ENCODE results near the gene ANAPC10. TPM values are rescaled to one million over a fixed set of nuclear protein-coding genes. Genes with fewer than 3 reads are reported as not detected.

ANAPC10 gene
- total and polyA plus RNA-seq, 2 of the 4 experiments (the other 2 are of a cell fraction): 17.1 to 22.4 TPM

GRCh38 chr4:145107126-145107525 is 9.1 kb upstream of the ANAPC10 start:
- H3K79me1 ChIP-seq (ENCODE audit: low read depth in 1 of 2, low read length in 2 of 2): peaks cover 5 to 10% of the 10 kb centered on the region in 2 experiments; a peak in 3 of 4 replicates
- ChIA-PET CTCF (no interaction called here), POLR2A (ENCODE audit: unreplicated experiment) (no interaction called here)
- H3K4me1 ChIP-seq (ENCODE audit: control insufficient read depth, insufficient read depth, low read length): no peaks in the 10 kb centered on the region
- H2BK15ac ChIP-seq (ENCODE audit: low read depth, low read length): no peak overlapping the region
- no peak overlapping the region for H3K9ac ChIP-seq (ENCODE audit: low read depth, low read length)
- no peak overlapping the region for H2BK20ac ChIP-seq (ENCODE audit: low read depth, low read length)
- H3K56ac ChIP-seq (ENCODE audit: extremely low read depth, insufficient read depth, low read length): no peak overlapping the region
- DNase-seq (no peak), ATAC-seq (ENCODE audit: low read depth) (no peak)
- H3K27ac ChIP-seq (ENCODE audit: insufficient read depth, low read length): no peak overlapping the region
- no peak overlapping the region for H3K4me2 ChIP-seq (ENCODE audit: low read depth, low read length)
- dilution Hi-C loops (cut with HindIII; ENCODE audit: low sequenced_read_pairs, unreplicated experiment) (no loop called here), intact Hi-C loops (cut with micrococcal nuclease) (no loop called here), in situ Hi-C loops (cut with MboI; ENCODE audit: low sequenced_read_pairs) (loop anchor here (25.0 kb wide), 1 partner anchor 1570 kb away; no protein-coding TSS in a partner anchor)
- H2BK120ac ChIP-seq (ENCODE audit: low read depth, low read length): no peak overlapping the region
- BruUV-seq (replicated peaks): no TSS peak
- H4K91ac ChIP-seq (ENCODE audit: insufficient read depth, low read depth, low read length): no peak overlapping the region
- no peak overlapping the region for H2BK5ac ChIP-seq (ENCODE audit: low read depth, low read length, poor library complexity, severe bottlenecking)
- no peak overlapping the region for H3K4me3 ChIP-seq (ENCODE audit: insufficient read depth, low read depth, low read length)
- no peak overlapping the region for H3K23ac ChIP-seq (ENCODE audit: low read depth, low read length)
- no CpG with 5 or more reads among the region's 2 CpGs for WGBS, 2 experiments (ENCODE audit: extremely low coverage in 2 of 2, insufficient read length in 1 of 2)
- no peaks in the 10 kb centered on the region for H3K9me1 ChIP-seq (ENCODE audit: insufficient read depth, low read length)
- H4K8ac ChIP-seq (ENCODE audit: low read depth in 2 of 2, low read length in 2 of 2): no peak overlapping the region
- no peaks in the 10 kb centered on the region for H3K27me3 ChIP-seq (ENCODE audit: control insufficient read depth, insufficient read depth, low read length)
- H4K5ac ChIP-seq (ENCODE audit: low read depth, low read length): no peak overlapping the region
- no peak overlapping the region for H3K4ac ChIP-seq (ENCODE audit: low read depth, low read length)
- no peak overlapping the region for H3K14ac ChIP-seq (replicated peaks; ENCODE audit: low read depth, low read length)
- H3K18ac ChIP-seq (ENCODE audit: low read depth, low read length): no peak overlapping the region
- peaks cover 22% of the 10 kb centered on the region for H3K36me3 ChIP-seq (ENCODE audit: control insufficient read depth, insufficient read depth, low read length)
- H2AK9ac ChIP-seq (replicated peaks; ENCODE audit: low read depth, low read length, poor library complexity): no peak overlapping the region
- H3K9me3 ChIP-seq (ENCODE audit: control insufficient read depth, insufficient read depth, low read length): no peaks in the 10 kb centered on the region
- TF ChIP-seq BHLHE40 (IDR thresholded peaks at IDR 0.05; ENCODE audit: low read depth, low read length) (no peak), MAZ (IDR thresholded peaks at IDR 0.05; ENCODE audit: borderline replicate concordance, low read depth, low read length) (no peak), RFX5 (IDR thresholded peaks at IDR 0.05; ENCODE audit: low read depth, low read length) (no peak), POLR2A (IDR thresholded peaks at IDR 0.05; ENCODE audit: low read depth, low read length) (no peak), NFE2L2 (IDR thresholded peaks at IDR 0.05; ENCODE audit: low read depth, low read length) (no peak), MAFK (IDR thresholded peaks at IDR 0.05; ENCODE audit: low read depth, low read length) (no peak), CHD1 (IDR thresholded peaks at IDR 0.05; ENCODE audit: low read depth, low read length) (no peak), FOS (IDR thresholded peaks at IDR 0.05; ENCODE audit: low read depth, low read length) (no peak), RAD21 (IDR thresholded peaks at IDR 0.05; ENCODE audit: low read length) (no peak), ELK1 (IDR thresholded peaks at IDR 0.05; ENCODE audit: borderline replicate concordance, low read depth, low read length) (no peak), RCOR1 (IDR thresholded peaks at IDR 0.05; ENCODE audit: insufficient replicate concordance, low read length) (no peak), SMC3 (IDR thresholded peaks at IDR 0.05; ENCODE audit: low read depth, low read length) (no peak), CEBPB (IDR thresholded peaks at IDR 0.05; ENCODE audit: low read depth, low read length) (no peak), MXI1 (IDR thresholded peaks at IDR 0.05; ENCODE audit: borderline replicate concordance, low read depth, low read length) (no peak)
- no peak overlapping the region for H2AFZ ChIP-seq (replicated peaks; ENCODE audit: low read length, poor library complexity)
- peaks cover 6% of the 10 kb centered on the region; the same call in 1 of the 2 replicates for H4K20me1 ChIP-seq (ENCODE audit: insufficient read depth, low read length)
- no peak overlapping the region for H2AK5ac ChIP-seq (ENCODE audit: low read depth, low read length)

All from IMR-90 (cell line).